Stomach (tissue), 9 donors: ENCODE measurements around the gene FBXW7. TPM values are rescaled to one million over a fixed set of nuclear protein-coding genes. Genes with fewer than 3 reads are reported as not detected.

ENCODE experiments used
- DNase-seq, 2 donors: peaks; one replicate each; pipeline versions ENCODE4 v3.0.0 to v3.0.0-alpha.2; 2013 to 2019
- H3K27ac ChIP-seq, 5 donors: fragments of 200-600 bp in 4 of 5; sonication (generic) in 4 of 5; one replicate each; pipeline ENCODE4 v1.5.1; 2013 to 2019; ENCODE audit warnings: mild to moderate bottlenecking in 1 of 5, moderate library complexity in 1 of 5
- H3K27me3 ChIP-seq, 3 donors: fragments of 200-600 bp; sonication (generic); one replicate each; pipeline ENCODE4 v1.5.1; 2017 to 2019; ENCODE audit warnings: mixed run types in 1 of 3
- H3K36me3 ChIP-seq, 4 donors: fragments of 200-600 bp; sonication (generic); 1 replicate in 3 of 4; 2 replicates in 1 of 4; pipeline ENCODE4 v1.5.1; 2016 to 2019
- H3K4me1 ChIP-seq, 4 donors: fragments of 200-600 bp; sonication (generic); one replicate each; pipeline ENCODE4 v1.5.1; 2016 to 2019
- H3K4me3 ChIP-seq, 4 donors: fragments of 200-600 bp; sonication (generic) in 3 of 4; one replicate each; pipeline ENCODE4 v1.5.1; 2016 to 2019; ENCODE audit warnings: mild to moderate bottlenecking in 1 of 4
- H3K9me3 ChIP-seq, 4 donors: fragments of 200-600 bp; sonication (generic); one replicate each; pipeline ENCODE4 v1.5.1; 2016 to 2019
- EP300 ChIP-seq: sonication (generic); formaldehyde crosslinking; IDR thresholded peaks from one replicate; pipeline ENCODE4 v1.6.1; 2017; ENCODE audit warnings: antibody characterized with exemption
- POLR2A ChIP-seq, 4 donors: fragments of 450-650 bp; IDR thresholded peaks; one replicate each; pipeline ENCODE4 v1.6.1; 2016; ENCODE audit warnings: antibody characterized with exemption in 4 of 4, control low read depth in 2 of 4, mild to moderate bottlenecking in 1 of 4, moderate library complexity in 1 of 4
- POLR2AphosphoS5 ChIP-seq, 3 donors: sonication (generic); formaldehyde crosslinking; IDR thresholded peaks; one replicate each; pipeline ENCODE4 v1.6.1; 2016; ENCODE audit warnings: antibody characterized with exemption in 3 of 3
- WGBS, 5 donors: extraction: QIAGEN DNeasy Blood & Tissue Kit in 3 of 5; methylation state at CpG; one replicate each; pipeline versions ENCODE4 v1.1.5 to v1.1.7; 2013 to 2018; 5-methylcytosine and 5-hydroxymethylcytosine counted together
- intact Hi-C: fragments of 100-400 bp; cut with DNase I; formaldehyde crosslinking; loops from one replicate; pipeline ENCODE4 v1.15.1; 2023; ENCODE audit warnings: low total_unique reads
- polyA plus RNA-seq, 3 donors: library from polyadenylated mRNA; stranded (reverse); fragments of 200-250 nt; gene quantifications; one replicate each; pipeline ENCODE4 v1.2.3, GENCODE V29; 2013
- total RNA-seq, 5 donors: library from RNA; depleted of rRNA; stranded (reverse); fragments of >200 nt; gene quantifications; one replicate each; pipeline versions ENCODE4 v1.1.0 to v1.2.3, GENCODE V29; 2014 to 2016
- TF ChIP-seq, protein P1 (sequence below), 7 experiments: fragments of 450-650 bp in 4 of 7; fragments of 200-600 bp in 3 of 7; sonication (generic) in 3 of 7; IDR thresholded peaks; one replicate each; pipeline ENCODE4 v1.5.1; 2016 to 2019; ENCODE audit warnings: antibody characterized with exemption in 7 of 7, control low read depth in 2 of 7, mild to moderate bottlenecking in 1 of 7
- donor health status: healthy with polysubstance abuse.
- donor health status: Bipolar disorder and iron deficiency.
- donor health status: healthy.

FBXW7 gene
- total and polyA plus RNA-seq, 8 donors = 8.7 to 119 (median 25.1) TPM

DNA sequence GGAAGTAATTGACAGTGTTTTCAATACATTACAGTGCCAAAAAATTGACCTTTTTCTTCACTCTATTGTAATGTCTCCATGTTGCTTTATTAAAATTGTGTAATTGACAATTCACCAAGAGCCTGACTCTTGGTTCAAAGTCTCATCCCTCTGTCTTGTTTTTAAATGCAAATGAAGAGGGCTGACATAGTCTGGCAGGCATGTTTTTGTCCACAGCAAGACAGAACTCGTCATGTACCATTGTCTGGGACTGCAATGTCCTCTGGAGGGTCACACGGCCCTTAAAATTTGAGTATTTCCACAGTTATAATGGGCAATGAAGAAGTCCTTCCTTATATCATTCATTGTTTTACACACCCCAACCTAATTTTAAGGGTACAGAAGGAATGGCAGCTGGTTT, 38.0 kb upstream of the FBXW7 start:
- 90 to 98% (median 95%) methylated on average over 2 of the region's 2 CpGs for WGBS, 5 donors
- TF ChIP-seq POLR2A (IDR thresholded peaks at IDR 0.05) = no peak
- no peak for TF ChIP-seq EP300
- TF ChIP-seq POLR2AphosphoS5 (IDR thresholded peaks at IDR 0.05) = no peak
- TF ChIP-seq, protein P1, sequence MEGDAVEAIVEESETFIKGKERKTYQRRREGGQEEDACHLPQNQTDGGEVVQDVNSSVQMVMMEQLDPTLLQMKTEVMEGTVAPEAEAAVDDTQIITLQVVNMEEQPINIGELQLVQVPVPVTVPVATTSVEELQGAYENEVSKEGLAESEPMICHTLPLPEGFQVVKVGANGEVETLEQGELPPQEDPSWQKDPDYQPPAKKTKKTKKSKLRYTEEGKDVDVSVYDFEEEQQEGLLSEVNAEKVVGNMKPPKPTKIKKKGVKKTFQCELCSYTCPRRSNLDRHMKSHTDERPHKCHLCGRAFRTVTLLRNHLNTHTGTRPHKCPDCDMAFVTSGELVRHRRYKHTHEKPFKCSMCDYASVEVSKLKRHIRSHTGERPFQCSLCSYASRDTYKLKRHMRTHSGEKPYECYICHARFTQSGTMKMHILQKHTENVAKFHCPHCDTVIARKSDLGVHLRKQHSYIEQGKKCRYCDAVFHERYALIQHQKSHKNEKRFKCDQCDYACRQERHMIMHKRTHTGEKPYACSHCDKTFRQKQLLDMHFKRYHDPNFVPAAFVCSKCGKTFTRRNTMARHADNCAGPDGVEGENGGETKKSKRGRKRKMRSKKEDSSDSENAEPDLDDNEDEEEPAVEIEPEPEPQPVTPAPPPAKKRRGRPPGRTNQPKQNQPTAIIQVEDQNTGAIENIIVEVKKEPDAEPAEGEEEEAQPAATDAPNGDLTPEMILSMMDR (IDR thresholded peaks at IDR 0.05) = no peak
- Histone ChIP-seq H3K4me1 (peaks cover 0 to 21% (median 8%) of the 10 kb centered on the region in 4 donors), H3K27me3 (no peaks in the 10 kb centered on the region), H3K4me3 (no peak overlapping the region), H3K9me3 (no peaks in the 10 kb centered on the region), H3K27ac (no peak overlapping the region), H3K36me3 (no peaks in the 10 kb centered on the region)
- DNase-seq = no peak
- intact Hi-C loops = no loop called here

DNA sequence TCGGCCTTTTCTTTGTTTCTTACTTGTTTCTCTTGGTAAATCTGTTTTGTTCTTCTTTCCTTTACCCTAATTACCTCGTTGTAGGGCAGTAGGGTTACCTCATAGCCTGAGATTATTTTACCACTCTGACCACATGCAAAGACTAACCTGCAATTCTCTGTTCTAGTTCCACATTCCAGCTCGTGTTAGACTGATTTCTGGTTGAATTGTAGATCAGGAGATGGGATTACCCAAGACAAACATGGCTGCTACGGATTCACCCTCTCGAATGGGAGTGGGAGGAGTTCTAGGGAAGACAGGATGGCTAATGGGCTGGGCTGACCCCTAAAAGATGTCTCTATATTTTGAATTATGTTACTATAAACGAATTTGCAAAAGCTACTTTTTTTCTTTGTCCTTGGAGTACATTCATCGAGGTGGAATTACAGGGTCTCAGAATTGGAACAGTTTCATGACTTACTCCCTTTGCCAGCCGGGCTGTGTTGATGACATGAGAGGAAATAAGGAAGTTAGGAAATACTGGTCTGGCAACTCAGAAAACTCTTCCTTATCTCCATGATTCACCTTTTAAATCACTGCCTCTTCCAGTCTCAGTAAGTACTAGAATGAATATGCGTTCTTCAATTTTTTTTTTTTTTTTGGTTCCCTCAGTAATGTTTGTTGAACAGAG, 36.7 kb upstream of the FBXW7 start:
- TF ChIP-seq, protein P1 (IDR thresholded peaks at IDR 0.05) = no peak
- no peak for TF ChIP-seq POLR2A (IDR thresholded peaks at IDR 0.05)
- no peak for TF ChIP-seq EP300
- no peak for TF ChIP-seq POLR2AphosphoS5 (IDR thresholded peaks at IDR 0.05)
- intact Hi-C loops = no loop called here
- no peak for DNase-seq
- Histone ChIP-seq H3K27ac (no peak overlapping the region), H3K36me3 (no peaks in the 10 kb centered on the region), H3K4me1 (peaks cover 0 to 18% (median 6%) of the 10 kb centered on the region in 4 donors), H3K4me3 (no peak overlapping the region), H3K27me3 (no peaks in the 10 kb centered on the region), H3K9me3 (no peaks in the 10 kb centered on the region)
- 53 to 61% (median 57%) methylated on average over 9 of the region's 9 CpGs for WGBS, 5 donors

DNA sequence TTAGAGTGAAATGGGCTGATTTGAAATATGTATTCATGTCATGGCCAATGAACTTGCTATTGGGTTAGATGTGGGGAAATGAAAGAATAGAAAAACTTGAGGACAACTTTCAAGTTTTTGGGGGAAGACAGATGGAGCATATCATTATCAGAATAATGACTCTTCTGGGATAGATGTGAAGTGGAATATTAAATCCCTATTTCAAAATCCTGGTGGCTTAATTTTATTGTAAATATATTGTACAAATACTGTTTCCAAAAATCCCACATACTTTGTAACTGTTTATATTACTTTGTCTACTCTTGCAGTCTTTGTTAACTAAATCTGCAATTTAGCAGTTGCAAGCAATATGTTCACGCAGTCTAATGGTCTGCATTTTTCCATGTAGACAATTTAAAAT, 35.9 kb upstream of the FBXW7 start:
- Histone ChIP-seq H3K27me3 (no peaks in the 10 kb centered on the region), H3K9me3 (no peaks in the 10 kb centered on the region), H3K4me3 (no peak overlapping the region), H3K36me3 (no peaks in the 10 kb centered on the region), H3K4me1 (peaks cover 0 to 21% (median 6%) of the 10 kb centered on the region in 4 donors), H3K27ac (no peak overlapping the region)
- intact Hi-C loops = no loop called here
- DNase-seq = no peak
- 74 to 94% (median 83%) methylated on average over 1 of the region's 1 CpG for WGBS, 5 donors
- no peak for TF ChIP-seq EP300
- no peak for TF ChIP-seq POLR2AphosphoS5 (IDR thresholded peaks at IDR 0.05)
- TF ChIP-seq, protein P1 (IDR thresholded peaks at IDR 0.05) = no peak

GRCh38 chr4:152571296-152571695, 35.4 kb upstream of the FBXW7 start:
- TF ChIP-seq POLR2A (IDR thresholded peaks at IDR 0.05) (no peak), POLR2AphosphoS5 (IDR thresholded peaks at IDR 0.05) (no peak), EP300 (no peak)
- TF ChIP-seq, protein P1 (IDR thresholded peaks at IDR 0.05) = no peak
- intact Hi-C loops = no loop called here
- H3K4me1 ChIP-seq = peaks cover 0 to 21% (median 6%) of the 10 kb centered on the region in 4 donors
- no peak for DNase-seq
- H3K9me3 ChIP-seq = no peaks in the 10 kb centered on the region
- H3K4me3 ChIP-seq = no peak overlapping the region
- H3K36me3 ChIP-seq = no peaks in the 10 kb centered on the region
- H3K27ac ChIP-seq = no peak overlapping the region
- WGBS, 5 donors = 71 to 88% (median 79%) methylated on average over 1 of the region's 1 CpG
- H3K27me3 ChIP-seq = no peaks in the 10 kb centered on the region
